RWPE2 (cell line): ENCODE results near the gene SON.
A peak's percentile ranks its signal among the peaks of the same experiment; 100 is the strongest.

Experiments
- ATAC-seq: fragments of 200-7000 bp; cut with Tn5 transposase; 3 replicates; pipeline ENCODE4 v1.9.1; 2021; ENCODE audit warnings: low read depth
- DNase-seq: peaks from one replicate; pipeline ENCODE4 v3.0.0-alpha.2; 2020; ENCODE audit warnings: low spot score
- H3K27ac ChIP-seq: fragments of 450-650 bp; 2 replicates; pipeline ENCODE4 v1.5.1; 2017; ENCODE audit warnings: mild to moderate bottlenecking; ENCODE audit not compliant: poor library complexity, severe bottlenecking
- H3K27me3 ChIP-seq: fragments of 250-450 bp; sonication (Bioruptor Pico); 2 replicates; pipeline ENCODE4 v1.5.1; 2021; ENCODE audit warnings: mild to moderate bottlenecking, moderate library complexity; ENCODE audit not compliant: insufficient read depth, poor library complexity, severe bottlenecking
- H3K36me3 ChIP-seq: fragments of 250-450 bp; sonication (Bioruptor Pico); 2 replicates; pipeline ENCODE4 v1.5.1; 2020; ENCODE audit warnings: low read depth, mild to moderate bottlenecking, moderate library complexity
- H3K4me1 ChIP-seq: fragments of 250-450 bp; sonication (Bioruptor Pico); 2 replicates; pipeline ENCODE4 v1.5.1; 2021; ENCODE audit warnings: mild to moderate bottlenecking, moderate library complexity; ENCODE audit not compliant: insufficient read depth, poor library complexity, severe bottlenecking
- H3K4me3 ChIP-seq: fragments of 250-450 bp; sonication (Bioruptor Pico); 2 replicates; pipeline ENCODE4 v1.5.1; 2021; ENCODE audit warnings: mild to moderate bottlenecking, moderate library complexity; ENCODE audit not compliant: severe bottlenecking
- H3K9me3 ChIP-seq: fragments of 250-450 bp; sonication (Bioruptor Pico); 2 replicates; pipeline ENCODE4 v1.5.1; 2021; ENCODE audit warnings: mild to moderate bottlenecking, moderate library complexity; ENCODE audit not compliant: severe bottlenecking
- TF ChIP-seq, protein P1 (sequence below): fragments of 450-650 bp; IDR thresholded peaks from one replicate; pipeline ENCODE4 v1.5.1; 2017; ENCODE audit warnings: mild to moderate bottlenecking, moderate library complexity; ENCODE audit not compliant: poor library complexity, severe bottlenecking

SON gene

DNA sequence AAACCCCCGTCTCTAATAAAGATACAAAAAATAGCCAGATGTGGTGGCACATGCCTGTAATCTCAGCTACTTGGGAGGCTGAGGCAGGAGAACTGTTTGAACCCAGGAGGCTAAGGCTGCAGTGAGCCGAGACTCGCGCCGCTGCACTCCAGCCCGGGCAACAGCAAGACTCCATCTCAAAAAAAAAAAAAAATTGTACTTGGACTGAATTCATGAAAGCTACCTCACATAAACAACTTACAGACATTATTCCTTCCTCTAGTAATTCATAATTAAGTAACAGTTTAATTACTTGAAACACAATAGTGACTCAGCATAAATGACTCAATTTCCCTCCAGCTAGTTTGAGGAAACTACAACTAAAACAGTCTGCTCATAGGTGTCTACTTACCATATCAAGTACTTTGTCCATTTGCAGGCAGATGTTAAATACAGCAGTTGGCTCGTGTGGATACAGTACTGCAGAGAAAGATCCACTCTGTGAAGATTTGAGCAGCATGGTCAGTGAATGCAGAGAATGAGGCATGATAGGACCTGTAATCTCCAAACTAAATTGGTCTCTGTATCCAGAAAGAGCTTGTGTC lies 36.2 kb downstream of the SON start:
- H3K4me1 ChIP-seq = peaks cover 6% of the 10 kb centered on the region
- H3K4me3 ChIP-seq = no peak overlapping the region
- peak overlapping the region; percentile 29 for H3K27ac ChIP-seq
- H3K36me3 ChIP-seq = peaks cover 88% of the 10 kb centered on the region
- H3K9me3 ChIP-seq = peaks cover 4% of the 10 kb centered on the region
- DNase-seq = no peak
- H3K27me3 ChIP-seq = no peaks in the 10 kb centered on the region
- peak; percentile 59 for ATAC-seq
- TF ChIP-seq, protein P1, sequence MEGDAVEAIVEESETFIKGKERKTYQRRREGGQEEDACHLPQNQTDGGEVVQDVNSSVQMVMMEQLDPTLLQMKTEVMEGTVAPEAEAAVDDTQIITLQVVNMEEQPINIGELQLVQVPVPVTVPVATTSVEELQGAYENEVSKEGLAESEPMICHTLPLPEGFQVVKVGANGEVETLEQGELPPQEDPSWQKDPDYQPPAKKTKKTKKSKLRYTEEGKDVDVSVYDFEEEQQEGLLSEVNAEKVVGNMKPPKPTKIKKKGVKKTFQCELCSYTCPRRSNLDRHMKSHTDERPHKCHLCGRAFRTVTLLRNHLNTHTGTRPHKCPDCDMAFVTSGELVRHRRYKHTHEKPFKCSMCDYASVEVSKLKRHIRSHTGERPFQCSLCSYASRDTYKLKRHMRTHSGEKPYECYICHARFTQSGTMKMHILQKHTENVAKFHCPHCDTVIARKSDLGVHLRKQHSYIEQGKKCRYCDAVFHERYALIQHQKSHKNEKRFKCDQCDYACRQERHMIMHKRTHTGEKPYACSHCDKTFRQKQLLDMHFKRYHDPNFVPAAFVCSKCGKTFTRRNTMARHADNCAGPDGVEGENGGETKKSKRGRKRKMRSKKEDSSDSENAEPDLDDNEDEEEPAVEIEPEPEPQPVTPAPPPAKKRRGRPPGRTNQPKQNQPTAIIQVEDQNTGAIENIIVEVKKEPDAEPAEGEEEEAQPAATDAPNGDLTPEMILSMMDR = no peak

GRCh38 chr21:33584455-33584854 lies 41.6 kb downstream of the SON start:
- H3K4me1 ChIP-seq = peaks cover 3% of the 10 kb centered on the region
- H3K36me3 ChIP-seq = peaks cover 66% of the 10 kb centered on the region
- no peak overlapping the region for H3K27ac ChIP-seq
- no peaks in the 10 kb centered on the region for H3K27me3 ChIP-seq
- H3K9me3 ChIP-seq = peaks cover 1% of the 10 kb centered on the region
- no peak for DNase-seq
- ATAC-seq = no peak
- TF ChIP-seq, protein P1 = no peak
- H3K4me3 ChIP-seq = no peak overlapping the region

GRCh38 chr21:33586927-33587326 lies 44.1 kb downstream of the SON start:
- peak overlapping the region; percentile 87 for H3K4me3 ChIP-seq
- no peaks in the 10 kb centered on the region for H3K27me3 ChIP-seq
- TF ChIP-seq, protein P1 = no peak
- no peaks in the 10 kb centered on the region for H3K4me1 ChIP-seq
- DNase-seq (no peak), ATAC-seq (no peak)
- H3K27ac ChIP-seq = no peak overlapping the region
- no peaks in the 10 kb centered on the region for H3K9me3 ChIP-seq
- H3K36me3 ChIP-seq = peaks cover 45% of the 10 kb centered on the region

DNA sequence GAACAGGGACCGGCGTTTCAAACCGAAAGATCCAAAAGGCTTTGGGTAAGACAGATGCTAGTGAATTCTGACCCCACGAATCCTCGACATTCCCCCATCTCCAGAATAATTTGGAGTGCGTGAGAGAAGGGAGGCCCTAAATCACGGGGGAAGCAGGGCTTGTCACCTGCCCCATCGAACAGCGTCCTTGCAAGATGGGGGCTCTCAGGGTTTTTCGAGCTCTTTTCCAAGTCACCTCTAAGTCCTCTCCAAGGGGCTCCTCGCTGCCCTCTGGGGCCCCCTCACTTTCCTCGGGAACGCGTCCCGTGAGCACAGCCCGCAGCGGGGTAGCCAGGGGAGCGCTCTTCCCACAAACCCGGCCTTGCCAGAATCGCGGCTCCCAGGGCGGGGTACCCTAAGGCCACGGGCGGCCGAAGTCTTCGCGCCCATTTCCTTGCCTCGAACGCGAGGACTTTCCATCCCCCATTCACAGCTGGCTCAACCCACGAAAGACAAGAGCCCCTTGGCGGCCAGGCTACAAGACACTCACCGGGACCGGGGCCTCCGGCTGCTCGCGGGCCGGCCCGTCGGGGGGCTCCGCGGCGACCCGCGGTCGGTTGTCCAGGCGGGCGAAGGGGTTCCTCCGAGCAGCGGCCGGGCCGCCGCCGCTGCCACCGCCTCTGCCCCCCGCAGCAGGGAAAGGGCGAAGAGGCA lies 45.1 kb downstream of the SON start:
- no peak for DNase-seq
- Histone ChIP-seq H3K4me1 (no peaks in the 10 kb centered on the region), H3K4me3 (peak overlapping the region; percentile 87), H3K9me3 (no peaks in the 10 kb centered on the region), H3K27me3 (no peaks in the 10 kb centered on the region), H3K36me3 (peaks cover 37% of the 10 kb centered on the region), H3K27ac (peak overlapping the region; percentile 51)
- TF ChIP-seq, protein P1 = no peak
- peak; percentile 45 for ATAC-seq
